ENCODE results near the gene TMEM52. TPM values are rescaled to one million over a fixed set of nuclear protein-coding genes. Genes with fewer than 3 reads are reported as not detected.
A peak's percentile ranks its signal among the peaks of the same experiment; 100 is the strongest.
"Not testable (repeated sequence)": the region's sequence is repeated elsewhere in the genome, so short reads cannot be mapped to it uniquely, and the experiment has no call there.

TMEM52 gene
- total RNA-seq, 1 donor from 2014 or later = 1.2 TPM

DNA sequence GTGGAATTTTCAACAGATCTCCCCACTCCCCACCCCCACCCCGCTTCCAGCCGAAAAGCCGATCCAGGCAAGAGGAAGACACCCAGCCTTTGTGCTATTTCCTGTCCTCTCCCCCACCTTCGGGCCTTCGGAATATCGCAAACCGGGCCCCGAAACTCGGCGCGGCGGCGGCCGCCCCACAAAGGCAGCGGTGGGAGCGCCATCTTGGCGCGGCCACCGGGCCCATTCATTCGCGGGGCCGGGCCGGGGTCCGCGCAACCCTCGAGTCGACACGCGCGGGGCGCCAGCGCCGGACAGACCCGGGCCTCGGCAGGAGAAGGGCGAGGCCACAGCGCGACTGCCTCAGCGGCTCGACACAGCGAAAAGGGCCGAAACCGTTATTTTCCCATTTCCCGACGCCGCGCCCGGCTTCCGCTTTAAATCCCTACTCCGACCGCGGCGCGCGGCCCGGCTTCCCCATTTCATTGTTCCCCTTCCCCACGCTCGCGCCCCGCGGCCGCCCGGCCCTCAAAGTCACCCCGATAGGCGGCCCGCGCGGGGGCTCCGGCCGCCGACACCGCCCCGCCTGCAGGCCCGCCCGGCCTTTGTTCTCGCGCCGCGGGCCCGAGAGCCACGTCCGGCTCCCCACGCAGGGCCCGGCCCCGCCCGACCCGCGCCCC lies 29.1 kb downstream of the TMEM52 start:
- intact Hi-C loops (cut with DNase I) = loop anchor here (2.0 kb wide), 2 partner anchors 31 to 111 kb away; partner anchors contain the start of gene NADK
- peak; percentile 95 for DNase-seq (ENCODE audit: missing footprints)
- ATAC-seq = no peak

DNA sequence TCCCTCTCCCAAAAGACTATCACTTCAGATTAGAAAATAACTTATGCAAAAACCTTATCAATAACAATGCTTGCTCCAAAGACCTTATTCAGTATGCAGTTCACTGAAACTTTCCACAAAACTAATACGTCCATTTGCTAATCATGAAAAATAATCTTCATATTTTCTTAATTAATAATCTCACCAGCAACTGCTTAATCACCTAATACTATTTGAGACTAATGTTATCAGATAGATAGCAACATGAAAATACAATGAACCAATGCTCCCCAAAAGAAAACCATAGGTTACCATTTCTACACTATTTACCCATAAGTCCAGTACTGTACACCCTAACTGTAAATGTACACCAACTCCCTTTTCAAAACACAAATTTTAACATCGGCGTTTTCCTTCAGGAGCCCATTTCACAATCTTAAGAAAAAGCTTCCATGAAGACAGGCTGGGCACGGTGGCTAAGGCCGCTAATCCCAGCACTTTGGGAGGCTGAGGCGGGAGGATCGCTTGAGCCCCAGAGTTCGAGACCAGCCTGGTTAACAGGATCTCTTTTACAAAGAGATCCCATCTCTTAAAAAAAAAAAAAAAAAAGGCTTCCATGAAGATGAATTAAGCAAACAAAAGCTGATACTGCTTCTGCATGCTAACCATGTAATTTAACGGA lies 29.9 kb downstream of the TMEM52 start:
- ATAC-seq = no peak
- intact Hi-C loops (cut with DNase I) = no loop called here
- DNase-seq (ENCODE audit: missing footprints) = no peak

DNA sequence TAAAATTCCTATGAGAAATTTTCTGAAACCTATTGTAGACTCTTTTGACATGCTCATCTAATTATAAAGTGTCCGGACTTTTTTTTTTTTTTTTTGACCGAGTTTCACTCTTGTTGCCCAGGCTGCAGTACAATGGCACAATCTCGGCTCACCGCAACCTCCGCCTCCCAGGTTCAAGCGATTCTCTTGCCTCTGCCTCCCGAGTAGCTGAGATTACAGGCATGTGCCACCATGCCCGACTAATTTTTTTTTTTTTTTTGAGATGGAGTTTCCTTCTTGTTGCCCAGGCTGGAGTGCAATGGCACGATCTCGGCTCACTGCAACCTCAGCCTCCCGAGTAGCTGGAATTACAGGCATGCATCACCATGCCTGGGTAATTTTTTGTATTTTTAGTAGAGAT lies 35.2 kb downstream of the TMEM52 start:
- ATAC-seq; DNase-seq (ENCODE audit: missing footprints); intact Hi-C loops (cut with DNase I): not testable (repeated sequence)

DNA sequence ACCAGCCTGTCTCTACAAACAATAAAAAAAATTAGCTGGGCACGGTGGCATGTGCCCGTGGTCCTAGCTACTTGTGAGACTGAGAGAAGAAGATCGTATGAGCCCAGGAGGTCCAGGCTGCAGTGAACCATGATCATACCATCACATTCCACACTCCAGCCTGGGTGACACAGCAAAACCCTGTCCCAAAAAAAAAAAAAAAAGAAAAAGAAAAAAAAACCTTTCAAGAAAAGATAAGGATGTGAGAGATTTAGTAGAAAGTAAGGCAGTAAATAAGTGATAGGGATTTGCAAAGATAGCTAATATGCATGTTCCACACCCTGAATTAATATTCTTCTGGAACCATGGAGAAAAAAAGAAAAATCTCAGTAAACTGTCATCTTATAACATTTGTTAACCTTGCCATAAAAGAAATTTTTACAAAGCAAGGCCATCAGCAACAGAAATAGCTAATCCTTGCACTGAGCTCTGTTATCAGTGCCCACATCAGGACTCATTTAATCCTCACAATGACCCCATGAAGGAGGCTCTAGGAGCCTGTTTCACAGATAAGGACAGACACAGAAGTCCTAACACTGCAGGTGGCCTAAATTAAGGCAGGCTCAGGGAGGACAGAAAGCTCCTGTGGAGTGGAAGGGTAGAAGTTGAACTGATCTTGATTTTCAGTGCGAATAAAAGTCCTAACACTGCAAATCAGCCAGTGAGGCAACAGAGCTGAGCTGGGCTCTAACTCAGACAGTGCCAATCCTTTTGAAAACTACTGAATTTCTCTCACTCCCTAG lies 35.8 kb downstream of the TMEM52 start:
- ATAC-seq (no peak), DNase-seq (ENCODE audit: missing footprints) (no peak)
- intact Hi-C loops (cut with DNase I) = no loop called here

DNA sequence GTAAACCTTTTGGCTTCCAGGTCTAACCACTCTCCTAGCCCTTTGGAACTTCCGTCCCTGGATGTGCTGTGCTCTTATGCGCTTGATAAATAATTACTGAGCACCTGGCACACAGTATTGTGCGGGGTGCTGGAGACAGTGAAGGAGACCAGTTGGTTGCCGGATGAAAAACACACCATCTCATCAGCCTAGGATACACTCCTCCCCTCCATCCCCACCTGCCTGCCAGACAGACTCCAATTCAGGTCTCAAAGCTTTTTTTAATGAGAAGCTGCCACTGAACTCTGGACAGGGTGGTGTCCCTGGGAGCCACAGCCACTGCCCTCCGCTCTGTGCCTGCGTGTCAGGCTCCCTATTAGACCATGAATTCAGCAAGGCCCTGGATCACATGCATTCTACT lies 37.4 kb downstream of the TMEM52 start:
- ATAC-seq (no peak), DNase-seq (ENCODE audit: missing footprints) (no peak)
- intact Hi-C loops (cut with DNase I) = no loop called here

DNA sequence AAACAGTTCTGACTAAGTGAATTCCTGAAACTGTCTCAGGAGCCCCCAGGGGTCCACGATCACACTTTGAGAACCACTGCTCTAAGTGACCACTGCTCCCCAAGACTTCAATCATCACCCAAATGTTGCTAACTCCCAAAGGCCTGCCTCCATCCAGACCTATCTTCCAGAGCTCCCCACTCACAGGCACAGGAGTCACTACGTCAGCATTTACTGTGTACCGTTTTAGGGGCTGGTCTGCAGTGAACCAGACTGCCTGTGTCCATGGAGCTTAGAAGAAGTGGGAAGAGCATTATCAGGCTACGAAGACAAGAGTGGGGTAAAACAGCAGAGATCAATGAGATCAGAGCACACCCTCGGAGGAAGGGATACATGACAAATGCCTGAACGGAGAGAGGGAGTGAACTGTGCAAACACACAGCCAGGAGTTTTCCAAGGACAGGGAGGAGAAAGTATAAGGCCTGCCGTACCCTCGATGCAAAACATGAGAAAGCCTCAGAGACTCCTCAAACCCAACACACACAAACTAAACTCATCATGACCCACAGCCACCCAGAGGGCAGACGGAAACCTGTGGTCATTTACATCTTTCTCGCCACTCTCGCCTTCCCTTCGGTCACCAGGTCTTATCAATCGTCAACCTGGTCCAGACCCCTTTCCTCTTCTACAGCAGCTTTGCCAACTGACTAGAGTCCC lies 38.3 kb downstream of the TMEM52 start:
- intact Hi-C loops (cut with DNase I) = no loop called here
- DNase-seq (ENCODE audit: missing footprints) (no peak), ATAC-seq (no peak)

DNA sequence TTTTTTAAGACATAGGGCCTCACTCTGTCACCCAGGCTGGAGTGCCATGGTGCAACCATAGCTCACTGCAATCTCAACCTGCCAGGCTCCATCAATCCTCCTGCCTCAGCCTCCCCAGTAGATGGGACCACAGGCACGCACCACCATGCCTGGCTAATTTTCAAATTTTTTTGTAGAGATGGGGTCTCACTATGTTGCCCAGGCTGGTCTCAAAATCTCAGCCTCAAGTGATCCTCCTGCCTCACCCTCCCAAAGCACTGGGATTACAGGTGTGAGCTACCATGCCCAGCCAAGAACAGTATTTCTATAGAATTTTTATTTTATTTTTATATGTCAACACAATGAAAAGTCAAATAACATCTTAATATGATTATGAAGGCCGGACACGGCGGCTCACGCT lies 39.1 kb downstream of the TMEM52 start:
- ATAC-seq = no peak
- no peak for DNase-seq (ENCODE audit: missing footprints)
- intact Hi-C loops (cut with DNase I) = no loop called here

DNA sequence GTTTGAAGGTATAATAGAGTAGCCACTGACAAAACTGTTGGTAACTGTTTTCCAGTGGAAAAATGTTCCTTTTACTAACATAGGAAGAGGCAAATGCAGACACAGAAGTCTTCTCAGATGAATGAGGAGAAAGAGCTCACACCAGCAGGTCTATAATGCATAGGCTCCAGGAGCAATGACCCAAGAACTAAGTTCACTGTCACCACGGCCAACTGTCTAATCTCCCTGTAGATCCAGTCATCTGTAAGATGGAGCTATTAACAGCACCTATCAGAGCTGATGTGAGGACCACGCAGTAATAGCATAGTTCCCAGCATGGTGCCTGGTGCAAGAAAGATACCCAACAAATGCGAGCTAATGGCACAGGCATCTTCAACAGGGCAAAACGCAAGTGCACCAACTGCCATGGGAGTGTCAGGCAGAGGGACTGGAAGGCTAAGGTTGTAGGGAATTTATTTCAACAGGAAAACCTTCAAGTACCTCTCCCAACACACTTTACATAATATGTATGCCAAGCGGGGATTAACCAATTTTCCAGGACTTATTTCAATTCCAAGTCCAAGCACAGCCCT lies 41.1 kb downstream of the TMEM52 start:
- no peak for ATAC-seq
- intact Hi-C loops (cut with DNase I) = no loop called here

DNA sequence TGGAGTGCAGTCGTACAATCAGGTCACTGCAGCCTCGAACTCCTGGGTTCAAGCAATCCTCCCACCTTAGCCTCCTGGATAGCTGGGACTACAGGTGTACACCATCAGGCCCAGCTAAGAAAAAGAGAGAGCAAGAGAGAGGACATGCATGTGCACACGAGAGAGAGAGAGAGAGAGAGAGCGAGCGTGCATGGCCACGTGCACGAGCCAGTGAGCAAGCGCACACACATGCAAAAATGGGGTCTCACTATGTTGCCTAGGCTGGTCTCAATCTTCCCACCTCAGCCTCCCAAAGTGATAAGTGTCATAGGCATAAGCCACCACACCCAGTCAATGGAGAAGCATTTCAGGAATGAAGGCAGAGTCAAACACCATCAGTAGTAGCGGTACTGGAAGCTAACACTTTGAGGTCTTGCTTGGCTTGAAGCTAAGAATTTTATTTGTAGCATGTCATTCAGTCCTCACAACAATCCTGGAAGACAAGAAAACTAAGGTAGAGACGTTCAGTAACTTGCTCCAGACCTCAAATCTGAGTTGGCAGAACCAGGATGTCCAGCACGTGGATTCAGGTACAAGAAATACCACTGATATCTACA lies 42.6 kb downstream of the TMEM52 start:
- no peak for DNase-seq (ENCODE audit: missing footprints)
- no peak for ATAC-seq
- intact Hi-C loops (cut with DNase I) = no loop called here

More for the DNA sequence above, 41.1 kb downstream of the TMEM52 start:
- no peak for DNase-seq (ENCODE audit: missing footprints)

DNA sequence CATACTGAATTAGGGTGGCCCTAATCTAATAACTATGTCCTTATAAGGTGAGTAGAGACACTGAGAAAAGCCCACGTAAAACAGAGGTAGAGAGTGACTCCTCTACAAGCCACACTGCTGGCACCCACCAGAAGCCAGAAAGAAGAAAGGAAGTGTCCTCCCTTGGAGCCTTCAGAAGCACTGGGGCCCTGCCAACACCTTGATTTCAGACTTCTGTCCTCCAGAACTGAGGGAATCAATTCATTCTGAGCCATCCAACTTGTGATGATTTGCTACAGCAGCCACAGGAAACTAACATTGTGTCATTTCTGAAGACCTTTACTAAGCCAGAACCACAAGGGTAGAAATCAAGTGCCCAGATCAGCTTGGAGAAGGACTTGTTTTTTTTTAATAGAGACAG lies 43.1 kb downstream of the TMEM52 start:
- no peak for DNase-seq (ENCODE audit: missing footprints)
- intact Hi-C loops (cut with DNase I) = no loop called here
- no peak for ATAC-seq

DNA sequence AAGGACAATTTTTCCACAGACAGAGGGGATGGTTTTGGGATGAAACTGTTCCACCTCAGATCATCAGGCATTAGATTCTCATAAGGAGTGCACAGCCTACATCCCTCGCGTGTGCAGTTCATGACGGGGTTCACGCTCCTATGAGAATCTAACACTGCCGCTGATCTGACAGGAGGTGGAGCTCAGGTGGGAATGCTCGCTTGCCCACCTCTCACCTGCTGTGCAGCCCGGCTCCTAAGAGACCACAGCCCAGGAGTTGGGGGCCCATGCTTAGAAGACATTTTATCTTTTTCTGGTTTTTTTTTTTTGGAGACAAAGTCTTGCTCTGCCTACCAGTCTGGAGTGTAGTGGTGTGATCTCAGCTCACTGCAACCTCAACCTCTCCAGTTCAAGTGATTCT lies 44.2 kb downstream of the TMEM52 start:
- DNase-seq (ENCODE audit: missing footprints) (no peak), ATAC-seq (no peak)
- intact Hi-C loops (cut with DNase I) = no loop called here

DNA sequence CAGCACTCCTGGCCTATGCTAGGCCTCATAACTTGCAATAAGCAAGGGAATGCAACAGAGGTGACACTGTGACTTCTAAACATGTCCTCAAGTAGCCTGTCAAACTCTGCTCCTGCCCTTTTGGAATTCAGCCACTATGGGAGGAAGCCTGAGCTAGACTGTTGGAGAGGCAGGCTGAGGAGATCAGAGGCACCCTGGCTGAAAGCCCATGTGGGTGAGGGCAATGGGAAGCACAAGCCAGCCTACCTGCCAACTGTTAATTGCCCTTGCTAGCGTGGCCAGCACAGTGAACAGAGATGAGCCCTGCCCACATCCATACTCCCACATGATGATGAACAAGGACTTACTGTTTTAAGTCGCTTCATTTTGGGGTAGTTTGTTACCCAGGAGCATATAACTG lies 45.9 kb downstream of the TMEM52 start:
- ATAC-seq = peak; percentile 93
- intact Hi-C loops (cut with DNase I) = no loop called here
- DNase-seq (ENCODE audit: missing footprints) = peak; percentile 86

DNA sequence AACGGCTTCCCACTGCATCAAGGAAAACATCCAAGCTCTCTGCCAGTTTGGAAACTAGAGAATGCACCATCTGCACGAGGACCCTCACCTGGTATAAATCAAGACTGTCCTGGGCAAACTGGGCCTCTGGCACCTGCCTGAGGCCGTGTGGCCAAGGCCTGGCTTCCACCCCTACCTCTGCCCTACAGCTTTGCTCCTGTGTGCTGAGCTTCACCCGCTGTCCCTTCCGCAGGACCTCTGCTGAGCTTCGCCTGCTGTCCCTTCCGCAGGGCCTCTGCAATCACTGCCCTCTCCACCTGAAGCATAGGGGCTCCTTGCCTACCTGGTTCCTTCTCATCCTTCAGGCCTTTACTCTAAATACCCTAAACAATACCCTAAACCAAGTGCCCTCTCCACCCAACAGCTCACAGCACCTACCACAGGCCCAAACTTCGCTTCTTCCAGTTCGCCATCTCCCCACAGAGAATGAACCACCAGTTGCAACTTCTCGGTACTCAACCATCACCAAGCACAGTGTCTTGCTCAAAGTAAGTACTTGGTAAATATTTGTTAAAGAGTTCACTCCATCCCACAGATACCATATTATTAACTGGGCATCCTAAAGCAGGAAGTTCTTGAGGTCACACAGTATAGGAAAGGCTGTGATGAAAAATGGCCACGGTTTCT lies 46.6 kb downstream of the TMEM52 start:
- intact Hi-C loops (cut with DNase I) = no loop called here
- peak; percentile 50 for DNase-seq (ENCODE audit: missing footprints)
- no peak for ATAC-seq

DNA sequence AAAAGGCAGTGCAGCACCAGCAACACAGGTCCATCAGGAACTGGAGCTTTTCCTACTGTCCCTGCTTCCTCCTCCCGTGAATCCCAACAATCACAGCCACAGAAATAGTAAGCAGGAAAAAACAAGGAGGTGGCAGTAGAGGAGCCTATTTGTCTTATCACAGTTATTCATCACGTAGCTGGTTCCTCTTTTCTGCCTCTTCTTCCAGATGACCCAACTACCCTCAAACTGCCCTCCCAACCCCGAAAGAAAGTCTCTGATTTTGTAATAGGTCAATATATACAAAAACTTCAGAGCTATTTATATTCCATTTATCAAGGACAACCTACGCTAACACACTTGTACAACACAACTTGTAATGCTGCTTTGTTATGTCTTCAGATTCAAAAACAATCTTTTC lies 49.6 kb downstream of the TMEM52 start:
- no peak for ATAC-seq

More for the DNA sequence above, 49.6 kb downstream of the TMEM52 start:
- DNase-seq (ENCODE audit: missing footprints) = no peak
- intact Hi-C loops (cut with DNase I) = no loop called here
